Upper lobe of left lung (tissue), 4 donors: ENCODE results near the gene SLC25A18.

Source experiments
- POLR2A ChIP-seq, 4 donors: fragments of 450-650 bp; IDR thresholded peaks; one replicate each; pipeline ENCODE4 v1.5.1; 2016 to 2017; ENCODE audit warnings: antibody characterized with exemption in 4 of 4, mild to moderate bottlenecking in 2 of 4
- POLR2AphosphoS5 ChIP-seq, 2 donors: sonication (generic); formaldehyde crosslinking; IDR thresholded peaks; one replicate each; pipeline ENCODE4 v1.5.1; 2017; ENCODE audit warnings: antibody characterized with exemption in 2 of 2
- TF ChIP-seq, protein P1 (sequence below), 6 experiments: fragments of 450-650 bp in 4 of 6; fragments of 200-600 bp in 2 of 6; sonication (generic) in 2 of 6; IDR thresholded peaks; one replicate each; pipeline ENCODE4 v1.5.1; 2016 to 2019; ENCODE audit warnings: antibody characterized with exemption in 6 of 6

GRCh38 chr22:17518406-17518805, 44.9 kb upstream of the SLC25A18 start:
- TF ChIP-seq, protein P1, sequence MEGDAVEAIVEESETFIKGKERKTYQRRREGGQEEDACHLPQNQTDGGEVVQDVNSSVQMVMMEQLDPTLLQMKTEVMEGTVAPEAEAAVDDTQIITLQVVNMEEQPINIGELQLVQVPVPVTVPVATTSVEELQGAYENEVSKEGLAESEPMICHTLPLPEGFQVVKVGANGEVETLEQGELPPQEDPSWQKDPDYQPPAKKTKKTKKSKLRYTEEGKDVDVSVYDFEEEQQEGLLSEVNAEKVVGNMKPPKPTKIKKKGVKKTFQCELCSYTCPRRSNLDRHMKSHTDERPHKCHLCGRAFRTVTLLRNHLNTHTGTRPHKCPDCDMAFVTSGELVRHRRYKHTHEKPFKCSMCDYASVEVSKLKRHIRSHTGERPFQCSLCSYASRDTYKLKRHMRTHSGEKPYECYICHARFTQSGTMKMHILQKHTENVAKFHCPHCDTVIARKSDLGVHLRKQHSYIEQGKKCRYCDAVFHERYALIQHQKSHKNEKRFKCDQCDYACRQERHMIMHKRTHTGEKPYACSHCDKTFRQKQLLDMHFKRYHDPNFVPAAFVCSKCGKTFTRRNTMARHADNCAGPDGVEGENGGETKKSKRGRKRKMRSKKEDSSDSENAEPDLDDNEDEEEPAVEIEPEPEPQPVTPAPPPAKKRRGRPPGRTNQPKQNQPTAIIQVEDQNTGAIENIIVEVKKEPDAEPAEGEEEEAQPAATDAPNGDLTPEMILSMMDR (IDR thresholded peaks at IDR 0.05) = no peak
- TF ChIP-seq POLR2A (IDR thresholded peaks at IDR 0.05) = no peak
- TF ChIP-seq POLR2AphosphoS5 (IDR thresholded peaks at IDR 0.05) = no peak
